Panc1 (cell line): Measurements from ENCODE around the gene RFXAP. TPM values are rescaled to one million over a fixed set of nuclear protein-coding genes. Genes with fewer than 3 reads are reported as not detected.

ENCODE experiments used
- ATAC-seq: fragments of 200-7000 bp; cut with Tn5 transposase; 2 replicates; pipeline ENCODE4 v1.9.1; 2020; ENCODE audit warnings: mild to moderate bottlenecking, moderate library complexity
- BruUV-seq: library from RNA; stranded (reverse); fragments of 400-500 nt; replicated peaks from 2 replicates; lab custom pipeline; 2021; lab: Mats Ljungman, UMichigan
- CTCF ChIA-PET: fragments of 300-600 bp; sonication (Branson Sonifier 250); formaldehyde crosslinking; loops from one replicate; lab custom pipeline; 2022; ENCODE audit warnings: antibody characterized with exemption; lab: Charles Lee
- POLR2A ChIA-PET: fragments of 300-600 bp; sonication (Branson Sonifier 250); formaldehyde crosslinking; loops from one replicate; lab custom pipeline; 2022; ENCODE audit warnings: antibody characterized with exemption; lab: Charles Lee
- DNase-seq: peaks from one replicate; pipeline ENCODE4 v3.0.0-alpha.2; 2010; ENCODE audit warnings: low read depth, low spot score
- H3K27ac ChIP-seq: 2 replicates; pipeline ENCODE4 v1.5.1; 2011; ENCODE audit warnings: mild to moderate bottlenecking, low read length, inconsistent platforms
- H3K27me3 ChIP-seq: fragments of 200-500 bp; sonication (Bioruptor generic); 2 replicates; pipeline ENCODE4 v1.6.0; 2014; ENCODE audit warnings: low read length, inconsistent platforms; ENCODE audit not compliant: control insufficient read depth, insufficient read depth
- H3K36me3 ChIP-seq: fragments of 200-500 bp; sonication (Bioruptor generic); 2 replicates; pipeline ENCODE4 v1.5.1; 2014; ENCODE audit warnings: inconsistent platforms, mild to moderate bottlenecking, low read length, moderate library complexity; ENCODE audit not compliant: control insufficient read depth, insufficient read depth
- H3K4me1 ChIP-seq: 2 replicates; pipeline ENCODE4 v1.5.1; 2011; ENCODE audit warnings: inconsistent platforms, mild to moderate bottlenecking, low read length, moderate library complexity; ENCODE audit not compliant: control insufficient read depth, insufficient read depth
- H3K4me3 ChIP-seq, 2 experiments: 2 replicates each; pipeline ENCODE4 v1.5.1; 2011 to 2012; ENCODE audit warnings: low read depth in 2 of 2, low read length in 2 of 2, mild to moderate bottlenecking in 2 of 2, inconsistent platforms in 1 of 2, moderate library complexity in 1 of 2
- H3K9me3 ChIP-seq: fragments of 200-500 bp; sonication (Bioruptor generic); 2 replicates; pipeline ENCODE4 v1.5.1; 2014; ENCODE audit warnings: low read depth, mild to moderate bottlenecking, inconsistent platforms, low read length, moderate library complexity; ENCODE audit not compliant: control insufficient read depth, insufficient read depth
- CTCF ChIP-seq: fragments of 450-650 bp; IDR thresholded peaks from 2 replicates; pipeline ENCODE4 v1.5.1; 2017; ENCODE audit warnings: mild to moderate bottlenecking
- POLR2AphosphoS5 ChIP-seq: IDR thresholded peaks from 2 replicates; pipeline ENCODE4 v1.6.1; 2012; ENCODE audit warnings: mild to moderate bottlenecking, low read depth, low read length, moderate library complexity
- REST ChIP-seq, 2 experiments: IDR thresholded peaks; 2 replicates each; pipeline ENCODE4 v1.6.1; 2011 to 2012; ENCODE audit warnings: low read depth in 2 of 2, control low read depth in 1 of 2, low read length in 1 of 2, mild to moderate bottlenecking in 1 of 2, moderate library complexity in 1 of 2; ENCODE audit not compliant: insufficient read depth in 1 of 2
- SIN3A ChIP-seq: IDR thresholded peaks from 2 replicates; pipeline ENCODE4 v1.6.1; 2012; ENCODE audit warnings: low read depth, mild to moderate bottlenecking, low read length, moderate library complexity, borderline replicate concordance; ENCODE audit not compliant: insufficient read depth
- TCF7L2 ChIP-seq: IDR thresholded peaks from 2 replicates; pipeline ENCODE4 v1.6.1; 2011; ENCODE audit warnings: mild to moderate bottlenecking, low read depth, low read length, inconsistent platforms
- in situ Hi-C: cut with HindIII; loops from 2 replicates; pipeline ENCODE4 v1.10.0; 2016; ENCODE audit warnings: low sequenced_read_pairs, low pct_unique_long_range_greater_than_20kb
- intact Hi-C: fragments of 100-400 bp; cut with micrococcal nuclease; formaldehyde crosslinking; loops from one replicate; pipeline ENCODE4 v1.10.0; 2022; ENCODE audit not compliant: unreplicated experiment
- total RNA-seq: library from RNA; stranded (reverse); gene quantifications from one replicate; pipeline ENCODE4 v1.2.1, GENCODE V29; 2021; ENCODE audit not compliant: unreplicated experiment

The RFXAP gene
- total RNA-seq, 1 experiment from 2014 or later: 2.9 TPM

- no peak for ATAC-seq
- in situ Hi-C loops: no loop called here
- BruUV-seq: no TSS peak
- Histone ChIP-seq H3K27me3 (no peaks in the 10 kb centered on the region), H3K4me1 (no peaks in the 10 kb centered on the region), H3K36me3 (no peaks in the 10 kb centered on the region), H3K27ac (no peak overlapping the region), H3K9me3 (no peaks in the 10 kb centered on the region), H3K4me3 (no peak overlapping the region)
- TF ChIP-seq TCF7L2 (no peak), REST (IDR thresholded peaks at IDR 0.05; ENCODE audit: insufficient read depth in 1 of 2, low read depth in 2 of 2, low read length in 1 of 2) (no peak), SIN3A (no peak), CTCF (no peak), POLR2AphosphoS5 (no peak)
- intact Hi-C loops: no loop called here
- no peak for DNase-seq
- CTCF ChIA-PET: no interaction called here
- POLR2A ChIA-PET: no interaction called here
These were observed 20.3 kb downstream of the RFXAP start for GRCh38 chr13:36839281-36839680.

- ATAC-seq (no peak), DNase-seq (no peak)
- no TSS peak for BruUV-seq
- POLR2A ChIA-PET: no interaction called here
- TF ChIP-seq CTCF (no peak), TCF7L2 (no peak), SIN3A (no peak), REST (IDR thresholded peaks at IDR 0.05; ENCODE audit: insufficient read depth in 1 of 2, low read depth in 2 of 2, low read length in 1 of 2) (no peak), POLR2AphosphoS5 (no peak)
- CTCF ChIA-PET: interaction anchor here (0.6 kb wide), 1 partner anchor 122 kb away, joined by 5 read pairs; no protein-coding TSS in a partner anchor
- intact Hi-C loops (no loop called here), in situ Hi-C loops (no loop called here)
- Histone ChIP-seq H3K27me3 (no peaks in the 10 kb centered on the region), H3K36me3 (no peaks in the 10 kb centered on the region), H3K9me3 (no peaks in the 10 kb centered on the region), H3K4me1 (no peaks in the 10 kb centered on the region), H3K4me3 (no peak overlapping the region), H3K27ac (no peak overlapping the region)
These were observed 21.0 kb downstream of the RFXAP start for GRCh38 chr13:36839981-36840380.
